GM18517 (cell line): ENCODE measurements around the gene FAM53B.

Experiments
- ATAC-seq: cut with Tn5 transposase; IDR thresholded peaks from one replicate; pipeline ENCODE4 v1.9.1; 2021; ENCODE audit warnings: mild to moderate bottlenecking, moderate library complexity; ENCODE audit not compliant: unreplicated experiment

The FAM53B gene

DNA sequence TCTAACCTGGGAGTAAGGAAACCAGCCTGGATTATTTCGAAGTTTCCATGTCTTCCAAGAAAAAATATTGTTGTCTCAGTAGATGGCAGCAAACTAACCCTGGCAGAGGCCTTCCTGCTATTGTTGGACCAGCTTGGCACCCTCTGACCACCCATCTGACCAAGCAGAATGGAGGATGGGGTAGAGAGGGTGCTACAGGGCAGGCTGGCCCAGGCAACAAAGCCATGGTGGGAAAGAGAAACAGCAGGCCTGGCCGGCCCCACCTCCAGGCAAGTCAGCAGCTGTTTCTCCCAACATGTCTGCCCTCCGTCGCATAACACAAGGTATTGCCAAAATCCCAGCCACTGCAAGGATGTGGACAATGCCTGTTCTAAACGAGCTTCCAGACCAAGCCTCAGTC, 95.0 kb downstream of the FAM53B start:
- ATAC-seq: no peak

- no peak for ATAC-seq
These were observed 95.4 kb downstream of the FAM53B start for GRCh38 chr10:124648738-124649137.

GRCh38 chr10:124648131-124648475, 96.1 kb downstream of the FAM53B start:
- ATAC-seq: no peak

DNA sequence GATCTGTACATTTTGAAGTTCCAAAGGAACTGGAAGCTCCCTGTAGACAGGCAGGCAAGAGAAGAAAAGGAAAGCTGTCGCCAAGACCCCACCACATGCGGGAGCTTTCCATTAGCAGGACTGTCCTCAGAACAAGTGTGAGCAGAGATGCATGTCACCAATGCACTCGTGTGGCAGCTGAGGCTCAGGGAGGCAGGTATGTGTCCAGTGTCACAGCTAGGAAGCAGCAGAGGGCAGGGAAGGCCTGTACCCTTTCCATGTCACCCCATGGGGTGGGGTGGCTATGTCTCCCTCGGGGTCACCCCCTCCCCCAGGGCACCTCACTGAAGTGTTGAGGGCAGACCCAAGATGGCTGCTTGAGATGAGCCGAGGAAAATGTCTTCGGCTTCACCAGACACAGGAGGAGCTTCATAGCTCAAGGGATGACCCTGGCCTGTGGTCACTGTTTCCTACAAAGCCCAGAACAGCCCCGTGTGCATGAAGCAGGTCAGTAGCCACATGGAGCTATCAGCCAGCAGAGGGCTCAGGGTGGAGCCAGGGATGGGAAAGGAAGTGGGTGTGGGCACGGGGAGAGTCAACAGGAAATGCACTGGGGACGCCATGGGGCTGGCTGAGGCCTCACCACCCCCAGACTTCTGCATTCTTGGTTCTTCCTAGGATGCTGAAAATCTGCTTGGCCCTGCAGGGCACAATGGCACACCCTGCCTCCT, 96.6 kb downstream of the FAM53B start:
- ATAC-seq: peak; percentile 67

GRCh38 chr10:124646483-124647352, 97.5 kb downstream of the FAM53B start:
- no peak for ATAC-seq

DNA sequence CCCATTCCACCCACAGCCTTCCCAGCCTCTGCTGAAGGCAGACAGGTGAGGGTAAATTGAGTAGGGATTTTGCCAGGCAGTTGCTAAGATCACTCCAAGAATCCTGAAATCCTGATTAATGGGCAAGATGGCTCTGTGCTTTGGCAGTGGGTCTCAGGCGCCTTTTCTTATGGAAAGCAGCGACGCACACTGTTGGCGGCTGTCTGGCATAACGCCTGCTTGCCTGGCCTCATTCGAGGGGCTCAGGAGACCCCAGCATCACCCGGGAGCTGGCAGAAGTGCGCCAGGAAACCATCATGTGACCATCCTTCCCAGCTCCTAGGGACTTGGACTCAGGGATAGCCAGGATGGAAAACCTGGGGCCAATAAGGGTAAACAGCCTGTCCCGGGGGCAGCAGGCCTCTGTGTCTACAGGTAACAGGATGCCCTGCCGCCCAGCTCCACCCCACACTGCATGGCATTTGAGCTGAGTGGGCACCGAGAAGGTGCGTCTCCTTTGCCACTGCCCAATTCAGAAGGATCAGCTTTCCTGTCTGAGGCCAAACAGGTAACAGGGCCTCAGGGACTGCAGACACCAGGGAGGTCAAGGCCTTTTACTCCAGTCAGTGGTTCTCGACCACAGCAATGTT, 98.6 kb downstream of the FAM53B start:
- no peak for ATAC-seq

DNA sequence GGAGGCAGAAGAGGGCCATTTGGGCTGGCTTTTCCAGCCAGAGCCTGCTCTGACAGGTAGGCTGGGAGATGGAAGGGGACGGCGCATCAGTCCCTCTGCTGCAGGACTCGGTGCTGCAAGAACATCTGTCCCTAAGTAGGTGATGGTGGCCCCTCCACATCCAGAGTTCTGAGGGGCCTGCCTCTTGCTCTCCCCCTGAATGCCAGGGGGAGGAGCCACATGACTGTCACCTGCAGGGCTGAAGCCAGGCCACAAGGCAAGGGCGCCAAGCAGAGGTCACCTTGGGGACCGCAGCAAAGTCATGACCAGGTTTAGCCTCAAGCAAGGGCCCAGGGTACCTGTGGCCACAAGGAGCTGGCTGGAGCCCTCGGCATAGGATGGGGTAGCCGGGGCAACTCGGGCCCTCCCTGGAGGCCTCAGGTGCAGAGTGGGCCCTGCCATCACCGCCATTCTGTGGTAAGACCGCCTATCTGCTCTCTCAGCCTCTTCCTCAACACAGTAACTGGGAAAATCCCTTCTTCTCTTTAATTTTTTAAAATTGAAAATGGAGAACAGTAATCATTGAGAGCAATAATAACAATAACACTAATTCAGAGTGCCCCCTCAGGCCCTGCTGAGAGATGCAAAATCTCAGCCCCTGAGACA, 99.3 kb downstream of the FAM53B start:
- no peak for ATAC-seq

DNA sequence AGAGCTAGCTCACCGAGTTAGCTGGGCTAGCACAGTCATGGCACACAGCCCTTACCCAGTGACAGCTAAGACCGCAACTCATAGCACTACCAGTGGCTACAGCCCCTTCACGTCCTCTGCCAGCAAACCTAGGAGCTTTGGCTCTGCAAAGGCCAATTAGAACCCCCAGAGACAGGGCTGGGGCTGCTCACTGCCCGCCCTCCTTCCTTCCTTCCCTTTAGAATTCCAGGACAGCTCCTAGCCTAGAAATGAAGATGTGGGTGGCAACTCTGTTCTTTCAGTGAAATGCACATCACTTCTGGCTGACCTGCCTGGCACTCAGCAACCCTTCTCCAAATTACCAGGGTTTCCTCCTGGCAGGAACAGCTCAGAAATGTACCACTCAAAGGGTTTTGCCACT, 99.9 kb downstream of the FAM53B start:
- ATAC-seq: no peak

GRCh38 chr10:124643330-124644009, 100.7 kb downstream of the FAM53B start:
- no peak for ATAC-seq

- no peak for ATAC-seq
These were observed 102.0 kb downstream of the FAM53B start for GRCh38 chr10:124642088-124642710.

DNA sequence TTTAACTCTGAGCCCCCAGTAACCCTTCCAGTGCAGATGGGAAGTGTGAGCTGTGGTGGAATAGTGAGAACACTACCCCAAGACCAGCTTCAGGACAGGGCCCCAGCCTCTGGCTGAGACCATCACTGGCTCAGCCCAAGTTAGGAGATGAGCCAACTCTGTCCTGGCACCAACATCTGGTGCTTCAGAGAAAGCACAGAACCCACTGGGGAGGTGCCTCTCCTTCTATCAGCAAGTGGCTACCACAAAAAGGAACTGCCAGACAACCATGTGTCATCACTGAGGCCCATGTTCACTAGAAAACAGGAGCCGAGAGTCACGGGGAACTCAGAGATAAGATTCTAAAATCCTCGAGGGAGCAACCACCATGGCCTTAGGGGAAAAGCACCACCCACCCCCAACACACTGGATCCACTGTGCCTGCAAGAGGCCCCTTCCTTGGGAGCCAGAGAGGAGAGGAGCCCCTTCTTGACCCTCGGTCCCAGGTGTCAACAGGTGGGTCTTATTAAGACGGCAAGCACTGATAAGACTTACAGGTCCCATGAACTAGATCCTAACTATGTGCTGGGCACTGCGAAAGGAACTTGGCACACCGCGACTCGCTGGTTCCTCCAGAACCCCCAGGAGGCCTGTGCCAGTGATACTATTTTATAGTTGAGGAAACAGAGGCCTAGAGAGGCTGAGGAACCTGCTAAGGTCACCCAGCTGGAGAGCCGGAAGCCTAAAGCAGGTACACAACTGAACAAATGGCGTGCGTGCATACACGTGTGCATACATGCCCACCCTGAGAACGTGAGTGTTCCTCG, 102.7 kb downstream of the FAM53B start:
- peak; percentile 69 for ATAC-seq

GRCh38 chr10:124640538-124641231, 103.5 kb downstream of the FAM53B start:
- peak; percentile 47 for ATAC-seq

DNA sequence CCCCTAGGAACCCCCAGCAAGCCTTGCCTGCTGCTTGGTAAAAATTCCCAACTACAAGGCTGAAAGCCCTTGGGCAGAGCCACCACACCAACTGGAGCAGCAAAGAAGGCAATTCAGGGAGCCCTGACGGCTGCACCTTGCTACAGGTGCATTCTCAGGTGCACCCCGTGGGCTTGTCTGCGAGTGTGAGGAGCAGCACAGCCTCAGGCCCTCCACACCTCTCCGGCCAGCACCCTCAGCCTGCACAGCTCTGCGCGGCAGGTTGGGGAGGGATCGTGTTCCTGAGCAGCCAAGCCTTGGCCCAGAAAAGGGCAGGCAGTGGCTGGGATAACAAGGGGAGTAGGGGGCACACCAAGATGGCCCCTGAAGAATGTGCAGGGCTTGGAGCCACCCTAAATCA, 104.1 kb downstream of the FAM53B start:
- ATAC-seq: no peak

GRCh38 chr10:124639646-124640045, 104.5 kb downstream of the FAM53B start:
- ATAC-seq: no peak

DNA sequence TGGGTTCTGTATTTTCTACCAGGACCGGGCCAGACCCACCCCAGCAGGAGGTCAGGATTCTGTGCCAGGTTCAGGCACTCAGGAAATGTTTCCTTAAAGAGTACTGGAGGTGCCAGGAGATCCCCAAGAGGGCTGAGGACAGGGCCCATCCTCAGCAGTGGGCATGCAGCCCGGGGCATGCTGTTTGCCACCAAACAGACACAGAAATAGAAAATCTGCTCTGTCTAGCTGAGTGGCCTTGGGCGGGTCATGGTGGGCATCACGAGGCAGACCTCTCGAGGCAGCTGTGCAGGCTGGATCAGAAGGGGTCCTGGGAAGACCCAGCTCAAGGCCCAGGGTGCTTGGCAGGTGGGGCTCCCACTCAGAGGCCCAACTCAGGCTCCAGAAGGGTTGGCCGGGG, 105.0 kb downstream of the FAM53B start:
- ATAC-seq: no peak

DNA sequence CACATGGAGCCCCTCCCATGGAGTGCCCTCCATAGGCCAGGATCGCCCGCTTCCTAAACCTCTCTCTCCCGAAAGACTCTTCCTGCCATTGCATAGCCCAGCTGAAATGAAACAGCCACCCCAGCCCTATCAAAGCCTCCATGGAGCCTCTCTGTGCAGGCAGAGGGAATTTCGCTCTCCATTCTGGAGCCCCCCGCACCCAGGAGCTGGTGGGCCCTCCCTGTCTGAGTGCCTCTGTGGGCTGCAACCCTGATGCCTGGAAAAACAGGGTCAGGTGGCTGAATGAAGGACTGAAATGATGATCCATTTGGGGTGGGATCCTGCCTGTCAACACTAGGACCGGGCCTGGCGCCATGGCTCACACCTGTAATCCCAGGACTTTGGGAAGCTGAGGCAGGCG, 106.4 kb downstream of the FAM53B start:
- no peak for ATAC-seq

DNA sequence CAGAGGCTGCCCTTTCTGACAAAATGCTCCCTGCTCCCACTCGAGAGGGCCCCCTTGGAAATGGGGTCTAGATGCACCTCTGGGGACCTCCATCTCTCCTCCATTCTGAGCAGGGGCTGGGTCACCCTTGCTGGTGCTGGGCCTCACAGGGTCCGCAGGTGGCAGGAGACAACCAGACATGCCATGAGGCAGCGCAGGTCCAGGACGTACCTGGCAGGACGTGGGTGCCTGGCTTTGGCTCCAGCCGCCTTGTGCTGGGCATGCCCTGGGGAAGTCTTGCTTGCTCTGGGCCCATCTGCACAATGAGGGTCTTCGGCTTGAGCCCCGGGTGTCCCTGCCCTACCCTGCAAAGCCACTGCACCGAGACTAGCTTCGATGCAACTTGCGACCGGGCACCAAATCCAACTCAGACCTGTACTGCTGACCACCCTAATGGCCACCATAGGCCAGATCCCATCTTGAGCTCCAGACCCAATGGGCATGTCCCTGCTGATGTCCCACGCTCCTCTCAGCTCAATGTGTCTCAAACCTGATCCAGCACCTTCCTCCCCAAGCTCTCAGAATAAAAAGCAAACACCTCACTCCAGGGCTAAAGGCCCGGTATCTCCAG, 107.0 kb downstream of the FAM53B start:
- ATAC-seq: no peak

- ATAC-seq: no peak
These were observed 107.7 kb downstream of the FAM53B start for GRCh38 chr10:124636271-124636995.
